HG03097 (cell line): ENCODE measurements around the gene JADE3.

Source experiments
- ATAC-seq: cut with Tn5 transposase; IDR thresholded peaks from one replicate; pipeline ENCODE4 v1.9.1; 2021; ENCODE audit not compliant: unreplicated experiment, low FRiP score

Gene JADE3

GRCh38 chrX:46912098-46912602, at the start of gene JADE3:
JADE3 (plus strand) TSS chrX:46912421; CDS start chrX:46984895, 72,474 bp downstream.
- no peak for ATAC-seq

GRCh38 chrX:46863072-46863471, 49.1 kb upstream of the JADE3 start:
- no peak for ATAC-seq

GRCh38 chrX:46864606-46865005, 47.6 kb upstream of the JADE3 start:
- ATAC-seq, result no peak

GRCh38 chrX:46865281-46865680, 46.9 kb upstream of the JADE3 start:
- ATAC-seq, result no peak

GRCh38 chrX:46866726-46867125, 45.5 kb upstream of the JADE3 start:
- no peak for ATAC-seq

GRCh38 chrX:46873746-46874145, 38.5 kb upstream of the JADE3 start:
- no peak for ATAC-seq

GRCh38 chrX:46876901-46877300, 35.3 kb upstream of the JADE3 start:
- ATAC-seq, result no peak

GRCh38 chrX:46882266-46882665, 30.0 kb upstream of the JADE3 start:
- no peak for ATAC-seq

GRCh38 chrX:46884799-46885198, 27.4 kb upstream of the JADE3 start:
- no peak for ATAC-seq

- ATAC-seq, result no peak
Observed at GRCh38 chrX:46898207-46898606, 14.0 kb upstream of the JADE3 start.

- ATAC-seq, result no peak
Observed at GRCh38 chrX:46903458-46904242, 8.6 kb upstream of the JADE3 start.

GRCh38 chrX:46904626-46905025, 7.6 kb upstream of the JADE3 start:
- no peak for ATAC-seq

- no peak for ATAC-seq
Observed at GRCh38 chrX:46910415-46910814, 1.8 kb upstream of the JADE3 start.

GRCh38 chrX:46912603-46913491, 626 bp downstream of the JADE3 start:
- no peak for ATAC-seq

GRCh38 chrX:46913667-46914066, 1.4 kb downstream of the JADE3 start:
- ATAC-seq, result no peak

- no peak for ATAC-seq
Observed at GRCh38 chrX:46916273-46916672, 4.1 kb downstream of the JADE3 start.

- ATAC-seq, result no peak
Observed at GRCh38 chrX:46917622-46918021, 5.4 kb downstream of the JADE3 start.

- no peak for ATAC-seq
Observed at GRCh38 chrX:46918434-46918833, 6.2 kb downstream of the JADE3 start.

- ATAC-seq, result no peak
Observed at GRCh38 chrX:46920235-46920634, 8.0 kb downstream of the JADE3 start.

- no peak for ATAC-seq
Observed at GRCh38 chrX:46922611-46923010, 10.4 kb downstream of the JADE3 start.

- no peak for ATAC-seq
Observed at GRCh38 chrX:46927718-46928117, 15.5 kb downstream of the JADE3 start.
